ENCODE measurements around the gene XPA. TPM values are rescaled to one million over a fixed set of nuclear protein-coding genes. Genes with fewer than 3 reads are reported as not detected.

XPA gene
- total and polyA plus RNA-seq, 2 of the 13 experiments (the other 11 are each of a cell fraction or from before 2014, with no cell fraction given): 2.3 to 15.2 TPM

DNA sequence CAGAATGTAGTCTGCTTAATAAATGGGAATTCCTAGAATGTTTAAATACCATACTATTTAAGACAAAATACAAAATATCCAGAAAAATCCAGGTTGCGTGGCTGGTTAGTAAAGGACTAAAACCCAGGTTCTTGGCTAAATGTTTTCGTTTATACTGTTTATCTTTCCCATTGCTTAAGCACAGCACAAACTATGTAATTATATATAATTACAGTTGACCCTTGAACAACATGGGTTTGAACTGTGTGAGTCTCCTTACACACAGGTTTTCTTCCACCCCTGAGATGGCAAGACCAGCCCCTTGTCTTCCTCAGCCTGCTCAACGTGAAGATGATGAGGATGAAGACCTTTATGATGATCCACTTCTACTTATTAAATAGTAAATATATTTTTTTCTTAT, 24.7 kb downstream of the XPA start (continued):
- TF ChIP-seq PAXIP1 (CRISPR knock-in tag; conservative IDR thresholded peaks at IDR 0.05): no peak
- no peak for TF ChIP-seq ELF1 (CRISPR knock-in tag; IDR thresholded peaks at IDR 0.05)
- TF ChIP-seq LCORL (IDR thresholded peaks at IDR 0.05): no peak
- TF ChIP-seq LCORL (CRISPR knock-in tag; IDR thresholded peaks at IDR 0.05): no peak
- no peak for TF ChIP-seq ZNF24 (IDR thresholded peaks at IDR 0.05)
- TF ChIP-seq, protein P1, sequence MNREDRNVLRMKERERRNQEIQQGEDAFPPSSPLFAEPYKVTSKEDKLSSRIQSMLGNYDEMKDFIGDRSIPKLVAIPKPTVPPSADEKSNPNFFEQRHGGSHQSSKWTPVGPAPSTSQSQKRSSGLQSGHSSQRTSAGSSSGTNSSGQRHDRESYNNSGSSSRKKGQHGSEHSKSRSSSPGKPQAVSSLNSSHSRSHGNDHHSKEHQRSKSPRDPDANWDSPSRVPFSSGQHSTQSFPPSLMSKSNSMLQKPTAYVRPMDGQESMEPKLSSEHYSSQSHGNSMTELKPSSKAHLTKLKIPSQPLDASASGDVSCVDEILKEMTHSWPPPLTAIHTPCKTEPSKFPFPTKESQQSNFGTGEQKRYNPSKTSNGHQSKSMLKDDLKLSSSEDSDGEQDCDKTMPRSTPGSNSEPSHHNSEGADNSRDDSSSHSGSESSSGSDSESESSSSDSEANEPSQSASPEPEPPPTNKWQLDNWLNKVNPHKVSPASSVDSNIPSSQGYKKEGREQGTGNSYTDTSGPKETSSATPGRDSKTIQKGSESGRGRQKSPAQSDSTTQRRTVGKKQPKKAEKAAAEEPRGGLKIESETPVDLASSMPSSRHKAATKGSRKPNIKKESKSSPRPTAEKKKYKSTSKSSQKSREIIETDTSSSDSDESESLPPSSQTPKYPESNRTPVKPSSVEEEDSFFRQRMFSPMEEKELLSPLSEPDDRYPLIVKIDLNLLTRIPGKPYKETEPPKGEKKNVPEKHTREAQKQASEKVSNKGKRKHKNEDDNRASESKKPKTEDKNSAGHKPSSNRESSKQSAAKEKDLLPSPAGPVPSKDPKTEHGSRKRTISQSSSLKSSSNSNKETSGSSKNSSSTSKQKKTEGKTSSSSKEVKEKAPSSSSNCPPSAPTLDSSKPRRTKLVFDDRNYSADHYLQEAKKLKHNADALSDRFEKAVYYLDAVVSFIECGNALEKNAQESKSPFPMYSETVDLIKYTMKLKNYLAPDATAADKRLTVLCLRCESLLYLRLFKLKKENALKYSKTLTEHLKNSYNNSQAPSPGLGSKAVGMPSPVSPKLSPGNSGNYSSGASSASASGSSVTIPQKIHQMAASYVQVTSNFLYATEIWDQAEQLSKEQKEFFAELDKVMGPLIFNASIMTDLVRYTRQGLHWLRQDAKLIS (CRISPR knock-in tag; IDR thresholded peaks at IDR 0.05): no peak
- TF ChIP-seq GABPA (IDR thresholded peaks at IDR 0.05; ENCODE audit: low read depth, low read length): no peak
- no peak for TF ChIP-seq GABPA (CRISPR knock-in tag; IDR thresholded peaks at IDR 0.05; ENCODE audit: low read depth)
- no peak for TF ChIP-seq SMARCE1 (IDR thresholded peaks at IDR 0.05; ENCODE audit: borderline replicate concordance)

Data from HepG2 (cell line).